Measurements from ENCODE around the gene ATF7.
A peak's percentile ranks its signal among the peaks of the same experiment; 100 is the strongest.

The ATF7 gene

DNA sequence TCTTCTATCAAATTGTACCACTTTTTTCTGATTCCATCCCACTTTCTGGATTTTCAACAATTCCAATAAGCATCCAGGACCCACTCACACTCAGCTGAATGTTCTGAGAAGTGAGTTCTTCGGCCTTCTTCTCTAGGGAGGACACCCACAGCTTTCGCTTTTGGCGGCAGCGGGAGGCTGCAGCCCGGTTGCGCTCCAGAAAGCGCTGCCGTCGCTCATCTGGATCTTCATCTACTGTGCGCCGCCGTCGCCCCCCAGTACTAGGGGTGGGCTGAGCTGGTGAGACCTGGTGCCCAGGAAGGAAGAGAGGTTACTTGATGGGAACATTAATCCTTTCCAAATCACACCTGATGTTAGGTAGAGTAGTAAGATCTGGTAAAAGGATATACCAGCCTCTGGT lies 101.7 kb downstream of the ATF7 start:
- no peak for DNase-seq (ENCODE audit: low read depth in 2 of 2)

DNA sequence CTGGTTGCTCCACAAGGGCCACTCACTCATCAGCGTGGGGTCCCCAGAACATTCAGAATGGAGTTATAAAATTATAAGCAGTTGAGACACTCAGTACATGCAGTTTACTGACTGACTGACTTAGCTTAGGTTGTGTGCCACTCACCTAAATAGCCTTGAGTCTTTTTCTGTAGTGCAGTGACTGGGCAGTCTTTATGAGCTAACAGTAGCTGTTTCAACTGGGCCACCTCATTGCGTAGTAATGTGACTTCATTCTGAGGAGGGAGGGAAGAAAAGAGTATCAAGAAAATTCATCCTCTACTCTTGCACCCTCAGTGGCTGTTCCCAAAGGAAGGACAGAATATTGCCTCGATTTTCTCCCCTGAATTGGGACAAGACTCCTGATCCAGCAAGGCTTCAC lies 103.1 kb downstream of the ATF7 start:
- no peak for DNase-seq (ENCODE audit: low read depth in 2 of 2)

DNA sequence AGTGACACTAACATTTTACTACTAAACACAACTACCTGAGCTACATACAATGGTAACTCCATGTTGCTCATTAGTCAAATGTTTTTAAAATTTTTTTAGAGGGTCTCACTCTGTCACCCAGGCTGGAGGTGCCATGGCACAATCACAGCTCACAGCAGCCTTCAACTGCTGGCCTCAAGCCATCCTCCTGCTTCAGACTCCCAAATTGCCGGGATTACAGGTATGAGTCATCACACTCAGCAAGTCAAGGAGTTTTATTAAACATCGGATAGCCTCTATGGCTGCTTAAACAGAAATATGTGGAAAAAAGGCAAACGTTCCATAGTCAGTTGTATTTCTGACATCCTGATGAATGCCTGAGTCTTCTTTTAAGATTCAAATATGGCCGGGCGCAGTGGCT lies 107.8 kb downstream of the ATF7 start:
- no peak for DNase-seq (ENCODE audit: low read depth in 2 of 2)

DNA sequence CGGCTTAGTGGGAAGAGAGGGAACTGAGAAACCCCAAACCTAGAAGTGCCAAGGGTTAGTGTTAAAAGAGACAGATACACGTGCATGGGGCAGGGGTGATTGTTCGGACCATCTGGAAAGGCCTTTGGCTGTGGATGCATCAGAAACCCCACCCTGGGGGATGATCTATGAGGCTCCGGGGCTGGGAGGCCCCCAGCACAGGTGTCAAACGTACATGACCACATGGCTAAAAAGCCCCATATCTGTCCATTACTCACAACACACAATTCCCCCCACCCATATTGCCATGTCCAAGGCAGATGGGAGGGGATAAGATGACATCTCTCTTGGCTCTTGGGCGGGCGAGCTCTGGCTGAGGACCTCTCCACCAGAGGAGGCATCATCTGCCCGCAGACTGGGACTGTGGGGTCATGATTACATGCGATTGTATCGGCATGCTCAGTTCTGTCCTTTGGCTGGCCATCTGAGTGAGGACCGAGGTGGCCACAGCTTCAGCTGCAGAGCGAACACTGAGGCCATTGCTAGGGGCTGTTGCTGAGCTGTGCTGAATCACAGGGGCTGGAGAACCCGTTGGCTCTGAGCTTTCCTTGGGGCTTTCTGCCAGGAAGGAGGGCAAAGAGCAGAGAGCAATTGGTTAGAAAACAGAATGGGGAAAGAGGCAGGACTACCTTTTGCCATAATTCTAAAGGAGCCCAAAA lies 109.3 kb downstream of the ATF7 start:
- no peak for DNase-seq (ENCODE audit: low read depth in 2 of 2)

DNA sequence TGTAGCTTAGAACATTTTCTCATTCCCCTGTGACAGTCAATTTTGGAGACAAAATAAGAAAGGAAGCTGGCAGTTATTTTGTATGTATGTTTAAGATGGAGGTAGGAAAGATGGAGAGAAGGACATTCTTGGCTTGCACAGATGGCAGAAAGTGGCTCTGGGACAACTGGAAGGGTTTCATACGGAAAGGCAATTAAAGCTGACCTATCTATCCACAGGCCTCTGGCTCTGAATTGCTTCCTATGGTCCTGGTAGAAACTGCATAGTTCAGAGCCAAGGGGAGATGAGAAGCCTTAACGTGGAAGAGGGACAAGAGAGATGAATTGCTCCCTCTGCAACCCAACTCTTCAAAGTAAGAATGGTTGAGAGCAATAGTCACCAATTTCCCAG lies 110.9 kb downstream of the ATF7 start:
- no peak for DNase-seq (ENCODE audit: low read depth in 2 of 2)

DNA sequence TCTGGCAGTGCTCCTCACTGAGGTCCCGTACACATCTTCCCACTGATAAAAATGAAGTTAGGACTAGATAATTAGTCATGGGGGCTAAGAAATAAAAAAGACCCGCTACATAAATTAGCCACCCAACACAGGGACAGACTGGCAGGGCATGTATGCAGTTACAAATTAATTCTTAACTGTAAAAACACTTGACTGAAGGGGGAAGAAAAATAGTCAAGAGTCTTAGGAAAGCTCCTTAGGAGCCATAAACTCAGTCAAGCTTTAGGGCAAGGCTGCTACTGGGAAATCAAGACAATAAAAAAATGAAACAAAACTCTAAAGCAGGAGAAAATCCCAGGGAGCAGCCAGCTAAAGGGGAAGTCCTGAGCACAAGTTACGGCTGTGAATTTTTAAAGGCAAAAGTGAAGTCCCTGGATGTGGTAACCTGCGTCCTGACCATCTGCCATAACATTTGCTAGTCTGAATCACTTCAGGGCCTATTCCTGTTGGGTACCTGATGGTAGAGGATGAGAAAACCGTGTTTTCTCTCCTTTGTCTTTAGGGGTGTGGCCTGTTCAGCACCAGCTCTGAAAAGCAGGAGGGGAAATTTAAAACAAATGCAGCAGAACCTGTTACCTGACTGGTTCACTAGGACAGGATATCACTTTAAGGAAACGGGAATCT lies 111.4 kb downstream of the ATF7 start:
- DNase-seq (ENCODE audit: low read depth in 2 of 2) = no peak

DNA sequence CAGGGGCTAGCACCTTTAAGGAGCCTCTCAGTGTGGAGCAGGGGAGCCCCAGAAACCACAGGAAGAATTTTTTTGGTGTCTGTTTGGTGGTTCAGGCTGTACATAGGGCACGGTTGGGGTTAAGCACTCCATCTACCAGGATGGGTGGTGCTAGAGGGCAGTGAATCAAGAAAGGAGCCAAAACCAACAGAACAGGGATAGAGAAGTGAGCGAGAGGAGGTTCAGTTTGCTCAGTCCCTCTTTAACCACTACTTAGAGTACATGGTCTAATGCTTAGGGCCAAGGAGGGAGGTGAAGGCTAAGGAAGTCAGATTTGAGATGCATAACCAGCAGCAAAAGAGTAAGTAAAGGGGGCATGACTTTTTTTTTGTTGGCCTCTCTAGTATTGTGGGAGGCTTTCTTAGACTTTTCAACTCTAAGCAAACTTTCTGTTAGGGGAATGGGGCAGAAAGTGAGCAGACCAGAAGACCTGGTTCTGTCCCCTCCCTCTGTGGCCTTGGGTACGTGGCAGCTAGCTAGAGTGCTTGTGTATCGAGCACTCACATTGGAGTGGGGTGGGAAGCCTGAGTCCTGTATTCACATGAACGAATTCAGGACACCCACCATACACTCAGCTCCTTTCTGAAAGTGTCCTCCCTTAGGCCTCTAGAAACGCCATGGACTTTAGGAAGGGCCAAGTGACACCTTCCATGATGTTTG lies 112.3 kb downstream of the ATF7 start:
- no peak for DNase-seq (ENCODE audit: low read depth in 2 of 2)

DNA sequence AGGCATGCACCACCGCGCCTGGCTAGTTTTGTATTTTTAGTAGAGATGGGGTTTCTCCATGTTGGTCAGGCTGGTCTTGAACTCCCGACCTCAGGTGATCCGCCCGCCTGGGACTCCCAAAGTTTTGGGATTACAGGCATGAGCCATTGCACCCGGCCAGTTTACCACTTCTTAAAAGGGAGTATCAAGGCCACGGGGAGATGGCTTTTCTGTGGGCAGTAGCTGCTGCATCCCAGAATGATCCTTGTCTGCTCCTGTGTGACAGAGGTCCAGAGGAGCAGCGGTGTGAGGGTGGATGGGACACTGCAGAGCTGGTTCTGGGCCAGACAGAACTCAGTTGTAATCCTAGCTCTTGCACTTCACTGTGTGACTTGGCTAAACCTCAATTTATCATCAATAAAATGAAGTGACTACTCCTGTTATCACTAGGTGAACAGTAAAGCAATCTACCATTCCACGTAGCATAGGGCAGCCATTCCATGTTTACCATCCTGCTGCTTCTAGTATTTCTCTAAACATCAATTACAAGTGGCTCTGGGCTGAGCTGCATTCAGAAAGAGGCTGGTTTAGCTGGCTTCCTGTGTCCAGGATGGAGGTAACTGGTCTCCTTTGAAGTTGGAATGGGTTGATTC lies 115.9 kb downstream of the ATF7 start:
- no peak for DNase-seq (ENCODE audit: low read depth in 2 of 2)

DNA sequence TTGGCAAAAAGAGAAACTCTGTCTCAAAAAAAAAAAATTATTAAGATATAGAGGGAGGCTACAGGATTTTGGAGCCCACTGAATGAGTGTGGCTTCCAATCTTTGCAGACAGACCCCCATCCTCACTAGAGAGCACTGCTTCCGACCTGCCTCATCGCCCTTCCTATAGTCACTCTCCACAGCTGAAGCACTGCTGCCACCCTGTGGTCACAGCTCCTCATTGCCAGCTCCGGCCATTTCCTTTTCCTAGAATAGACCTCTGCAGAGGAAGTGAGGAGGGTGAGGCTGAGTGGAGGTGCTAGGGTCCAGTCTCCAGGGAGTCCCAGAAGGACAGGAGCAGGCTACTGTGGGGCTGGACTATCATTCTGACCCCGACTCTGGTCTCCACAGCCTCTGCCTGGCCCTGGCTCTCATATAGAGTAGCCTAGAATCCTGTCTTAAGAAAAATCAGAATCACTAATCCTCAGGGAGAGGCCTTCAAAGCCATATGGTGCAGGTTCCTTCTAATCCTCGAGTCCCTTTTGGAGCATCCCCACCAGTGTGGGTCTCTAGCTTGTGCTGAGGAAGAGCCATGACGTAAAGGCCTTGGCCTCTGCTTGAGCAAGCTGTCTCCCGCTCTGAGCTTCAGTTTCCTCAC lies 117.5 kb downstream of the ATF7 start:
- DNase-seq (ENCODE audit: low read depth in 2 of 2) = peak; percentile 65 to 78

DNA sequence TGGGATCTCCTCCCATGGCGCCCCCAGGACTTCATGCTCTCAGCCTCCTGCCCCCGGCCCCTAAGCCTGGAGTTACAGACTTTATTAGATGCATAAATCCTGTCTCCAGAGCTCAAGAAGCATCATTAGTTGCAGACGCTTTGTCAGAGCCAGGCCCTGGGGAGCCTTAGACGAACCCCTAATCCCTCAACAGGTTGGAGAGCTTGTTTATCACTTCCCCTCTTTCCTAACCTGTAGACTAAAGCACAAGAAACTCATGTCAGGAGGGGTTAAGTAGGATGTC lies 118.6 kb downstream of the ATF7 start:
- DNase-seq (ENCODE audit: low read depth in 2 of 2) = no peak

DNA sequence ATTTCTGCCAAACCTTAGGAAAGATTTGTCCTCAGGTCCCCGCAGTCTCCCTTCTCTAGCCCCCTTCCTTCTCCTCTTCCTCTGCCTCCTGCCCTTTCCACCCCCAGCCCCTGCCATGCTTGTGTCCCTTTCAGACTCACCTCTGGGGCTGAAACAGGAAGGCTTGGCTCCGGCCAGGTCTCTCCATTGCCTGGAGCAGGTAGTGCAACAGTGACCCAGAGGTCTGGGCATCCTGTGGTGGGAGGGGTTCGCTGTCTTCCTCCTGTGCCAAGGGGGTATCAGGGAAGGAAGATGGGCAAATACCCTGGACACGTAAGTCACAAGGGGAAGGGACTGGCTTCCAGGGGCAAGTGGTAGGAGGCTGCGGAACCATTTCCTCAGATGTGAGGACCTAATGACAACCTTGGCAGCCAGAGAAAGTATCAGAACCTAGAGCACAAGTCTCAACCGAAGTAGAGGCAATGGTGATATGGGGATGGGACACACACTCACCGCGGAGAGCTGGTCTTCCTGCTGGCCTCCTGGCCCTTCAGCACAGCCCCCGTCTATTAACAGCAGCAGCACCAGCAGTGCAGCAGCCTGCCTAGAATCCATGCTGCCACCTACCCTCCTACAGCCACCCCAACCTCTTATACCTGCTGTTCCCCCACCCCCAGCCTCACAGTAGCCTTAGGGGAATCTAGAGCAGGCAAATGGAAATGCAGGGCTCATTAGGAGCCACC lies 119.1 kb downstream of the ATF7 start, which contains the start of gene NPFF:
Gene NPFF, minus strand, starts transcription at position 604 of the 722 bp plus-strand sequence. Its CDS starts 10 bp downstream, at position 594.
- no peak for DNase-seq (ENCODE audit: low read depth in 2 of 2)

DNA sequence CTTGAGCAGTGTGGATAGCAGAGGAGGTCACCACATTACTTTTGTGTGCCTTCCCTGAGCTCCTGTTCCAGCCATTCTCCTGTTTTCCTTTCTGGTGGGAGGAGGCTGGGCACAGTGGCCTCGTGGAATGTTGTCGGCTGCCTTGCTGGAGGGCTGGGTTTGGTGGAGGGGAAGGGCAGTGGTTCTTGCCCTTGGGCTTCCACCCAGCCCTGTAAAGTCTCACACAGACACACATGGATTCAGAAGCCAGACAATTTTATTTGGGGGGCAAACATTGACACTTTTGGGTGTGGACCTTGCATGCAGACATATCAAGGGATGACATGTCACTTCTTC lies 119.8 kb downstream of the ATF7 start:
- DNase-seq (ENCODE audit: low read depth in 2 of 2) = no peak

DNA sequence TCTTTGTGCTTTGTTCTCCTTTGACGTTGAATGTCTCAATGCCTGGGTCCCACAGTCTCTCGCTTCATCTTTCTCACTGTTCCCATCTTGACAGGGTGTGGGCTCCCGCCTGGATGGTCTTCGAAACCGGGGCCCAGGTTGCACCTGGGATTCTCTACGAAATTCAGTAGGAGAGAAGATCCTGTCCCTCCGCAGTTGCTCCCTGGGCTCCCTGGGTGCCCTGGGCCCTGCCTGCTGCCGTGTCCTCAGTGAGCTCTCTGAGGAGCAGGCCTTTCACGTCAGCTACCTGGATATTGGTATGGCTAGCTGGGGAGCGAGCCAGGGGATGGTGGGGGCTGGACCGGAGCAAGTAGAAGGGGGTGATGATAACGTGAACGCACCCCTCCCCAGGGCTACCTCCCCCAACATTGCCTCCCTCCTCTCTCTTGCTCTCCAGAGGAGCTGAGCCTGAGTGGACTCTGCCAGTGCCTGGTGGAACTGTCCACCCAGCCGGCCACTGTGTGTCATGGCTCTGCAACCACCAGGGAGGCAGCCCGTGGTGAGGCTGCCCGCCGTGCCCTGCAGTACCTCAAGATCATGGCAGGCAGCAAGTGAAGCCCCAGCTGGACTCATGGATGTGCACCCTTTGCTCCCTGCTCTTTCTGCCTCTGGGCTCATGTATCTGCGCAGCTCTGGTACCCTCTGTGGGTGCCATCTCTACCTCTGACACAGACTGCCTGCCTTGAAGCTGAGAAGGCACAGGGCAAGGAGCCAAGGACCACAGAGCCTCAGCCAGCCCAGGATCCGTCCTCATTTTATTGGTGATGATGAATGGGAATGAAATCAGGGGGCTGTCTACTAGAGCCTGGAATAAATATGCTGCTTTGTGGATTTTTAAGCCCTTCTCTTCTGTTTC lies 120.4 kb downstream of the ATF7 start:
- DNase-seq (ENCODE audit: low read depth in 2 of 2) = no peak

DNA sequence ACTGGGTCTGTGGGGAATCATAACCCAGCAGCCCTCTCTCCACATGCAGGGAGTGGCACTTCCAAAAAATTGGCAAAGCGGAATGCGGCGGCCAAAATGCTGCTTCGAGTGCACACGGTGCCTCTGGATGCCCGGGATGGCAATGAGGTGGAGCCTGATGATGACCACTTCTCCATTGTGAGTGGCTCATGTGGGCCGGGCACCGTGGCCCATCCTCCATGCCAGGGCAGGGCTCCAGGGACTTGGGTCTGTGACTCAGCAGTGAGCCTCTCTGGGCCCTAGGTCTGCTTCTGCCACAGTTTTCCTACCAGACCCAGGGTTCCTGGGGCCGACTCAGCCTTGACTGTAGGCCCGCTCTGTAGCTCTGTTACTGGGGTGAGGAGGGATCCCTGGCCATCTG lies 121.1 kb downstream of the ATF7 start:
- no peak for DNase-seq (ENCODE audit: low read depth in 2 of 2)

DNA sequence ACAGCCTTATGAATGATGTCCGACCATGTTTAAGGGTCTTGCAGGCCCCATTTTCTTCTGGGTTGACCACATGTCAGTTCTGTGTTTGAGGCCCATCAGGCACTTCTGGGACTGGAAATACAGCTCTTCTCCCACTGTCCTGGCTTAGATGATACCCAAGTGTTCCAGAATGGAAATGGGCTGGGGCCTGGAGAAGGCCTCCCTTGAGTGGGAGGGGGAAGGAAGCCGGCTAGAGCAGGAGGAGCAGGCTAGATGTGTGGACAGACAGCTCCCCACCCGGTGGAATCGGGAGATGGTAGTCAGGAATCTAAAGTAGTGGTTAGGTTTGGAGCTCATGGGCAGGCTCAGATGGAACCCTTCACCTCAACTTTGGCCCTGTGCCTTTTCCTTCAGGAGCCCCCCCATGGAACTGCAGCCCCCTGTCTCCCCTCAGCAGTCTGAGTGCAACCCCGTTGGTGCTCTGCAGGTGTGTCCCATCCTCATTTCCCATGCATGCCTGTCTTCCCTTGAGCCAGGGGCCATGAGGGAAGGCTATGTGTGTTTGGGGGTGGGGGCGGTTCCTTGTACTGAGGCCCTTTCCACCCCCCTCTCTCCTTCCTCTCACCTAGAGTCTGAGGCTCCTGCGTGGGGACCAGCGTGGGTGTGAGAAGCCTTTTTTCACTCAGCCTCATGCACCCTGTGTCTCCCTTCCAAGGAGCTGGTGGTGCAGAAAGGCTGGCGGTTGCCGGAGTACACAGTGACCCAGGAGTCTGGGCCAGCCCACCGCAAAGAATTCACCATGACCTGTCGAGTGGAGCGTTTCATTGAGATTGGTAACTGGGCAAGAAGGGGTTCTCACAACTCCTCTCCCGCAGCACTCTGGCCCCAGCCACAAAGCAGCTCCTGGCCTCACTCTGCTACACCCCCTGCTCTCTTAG lies 121.9 kb downstream of the ATF7 start:
- DNase-seq (ENCODE audit: low read depth in 2 of 2) = no peak

DNA sequence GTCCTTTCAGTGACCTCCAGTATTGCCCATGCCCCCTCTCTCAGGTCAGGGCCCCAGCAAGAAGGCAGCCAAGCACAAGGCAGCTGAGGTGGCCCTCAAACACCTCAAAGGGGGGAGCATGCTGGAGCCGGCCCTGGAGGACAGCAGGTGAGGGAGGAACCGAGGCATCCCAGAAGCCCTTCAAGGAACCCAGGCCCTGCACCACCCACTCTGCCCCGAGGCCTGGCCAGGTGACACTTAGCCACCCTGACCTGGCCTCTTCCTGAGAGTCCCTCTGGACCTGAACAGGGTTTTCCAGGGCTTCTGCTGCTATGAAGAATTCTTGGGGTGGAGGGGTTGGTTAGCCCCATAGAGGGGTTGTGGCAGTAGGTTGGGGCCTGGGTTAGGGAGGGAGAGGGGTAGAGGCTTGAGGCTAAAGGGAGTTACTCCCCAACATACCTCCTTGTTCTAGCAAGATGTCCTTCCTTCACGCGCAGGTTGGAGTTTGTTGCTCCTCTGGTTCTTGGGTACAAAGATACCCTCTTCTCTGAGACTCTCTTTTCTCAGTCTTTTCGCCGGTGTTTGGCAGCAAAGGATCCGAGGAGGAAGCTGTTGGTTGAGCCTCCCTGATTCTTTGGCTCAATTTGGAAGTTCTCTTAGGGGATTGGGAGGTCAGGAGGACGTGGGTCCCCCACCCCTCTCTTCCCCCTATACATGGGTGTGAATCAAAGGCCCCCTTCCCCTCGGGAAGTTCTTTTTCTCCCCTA lies 123.0 kb downstream of the ATF7 start:
- DNase-seq (ENCODE audit: low read depth in 2 of 2) = no peak

DNA sequence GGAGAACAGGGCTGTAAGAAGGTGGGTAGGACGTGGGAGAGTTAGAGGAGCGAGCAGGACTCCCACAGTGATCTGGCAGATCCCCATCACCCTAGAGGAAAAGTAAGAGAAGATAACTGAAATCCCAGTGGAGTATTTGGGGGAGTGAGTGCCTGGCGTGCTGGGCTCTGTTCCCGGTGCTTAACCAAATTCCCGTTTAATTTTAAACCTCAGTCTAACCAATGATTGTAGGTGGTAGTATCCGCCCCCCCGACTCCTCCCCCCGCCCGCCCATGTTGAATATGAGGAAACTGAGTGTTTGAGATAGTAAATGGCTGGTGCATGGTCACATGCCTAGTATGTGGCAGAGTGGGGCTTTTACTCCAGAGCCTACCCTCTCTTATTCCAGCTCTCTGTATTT lies 123.9 kb downstream of the ATF7 start:
- DNase-seq (ENCODE audit: low read depth in 2 of 2) = no peak

DNA sequence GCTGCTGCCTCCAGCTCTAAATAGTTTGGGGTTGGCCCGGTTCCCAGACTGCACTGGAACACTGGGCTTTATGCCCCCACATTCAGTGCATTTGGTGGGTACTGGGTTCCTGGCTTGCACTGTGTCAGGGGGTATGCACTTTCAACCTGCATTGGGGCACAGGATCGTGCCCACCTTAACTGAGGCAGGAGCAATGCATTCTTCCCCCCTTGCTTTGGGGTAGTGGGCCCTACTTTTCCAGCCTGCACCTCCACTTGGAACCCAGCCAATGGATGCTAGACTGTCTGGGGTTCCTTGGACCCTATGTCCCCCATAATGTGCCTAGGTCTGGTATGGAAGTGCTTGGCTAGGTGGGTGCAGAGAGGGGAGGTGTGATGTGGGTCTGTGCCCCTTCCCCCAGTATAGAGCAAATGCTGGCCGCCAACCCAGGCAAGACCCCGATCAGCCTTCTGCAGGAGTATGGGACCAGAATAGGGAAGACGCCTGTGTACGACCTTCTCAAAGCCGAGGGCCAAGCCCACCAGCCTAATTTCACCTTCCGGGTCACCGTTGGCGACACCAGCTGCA lies 124.5 kb downstream of the ATF7 start:
- DNase-seq (ENCODE audit: low read depth in 2 of 2) = no peak
